ENCODE measurements around the gene LCN10.
A peak's percentile ranks its signal among the peaks of the same experiment; 100 is the strongest.
"Not testable (repeated sequence)": the region's sequence is repeated elsewhere in the genome, so short reads cannot be mapped to it uniquely, and the experiment has no call there.

The LCN10 gene

GRCh38 chr9:136742591-136743391 is at the start of gene LCN10:
Gene LCN10 (minus strand): TSS chr9:136742940. CDS start chr9:136742903, 37 bp downstream.
- no peak for DNase-seq (ENCODE audit: low read depth)

- DNase-seq (ENCODE audit: low read depth): peak; percentile 52
Observed at GRCh38 chr9:136791516-136792276, 49.0 kb upstream of the LCN10 start.

GRCh38 chr9:136790640-136791515 is 48.1 kb upstream of the LCN10 start, which contains the start of gene TMEM141:
Gene TMEM141 (plus strand): TSS chr9:136791344. CDS start chr9:136791371, 27 bp downstream.
- peak; percentile 100 for DNase-seq (ENCODE audit: low read depth)

- no peak for DNase-seq (ENCODE audit: low read depth)
Observed at GRCh38 chr9:136789523-136789937, 46.8 kb upstream of the LCN10 start.

- not testable (repeated sequence) for DNase-seq (ENCODE audit: low read depth)
Observed at GRCh38 chr9:136788644-136789522, 46.1 kb upstream of the LCN10 start.

- peak; percentile 39 for DNase-seq (ENCODE audit: low read depth)
Observed at GRCh38 chr9:136787690-136788400, 45.1 kb upstream of the LCN10 start.

- DNase-seq (ENCODE audit: low read depth): not testable (repeated sequence)
Observed at GRCh38 chr9:136786983-136787382, 44.2 kb upstream of the LCN10 start.

GRCh38 chr9:136786451-136786850 is 43.7 kb upstream of the LCN10 start:
- DNase-seq (ENCODE audit: low read depth): no peak

- not testable (repeated sequence) for DNase-seq (ENCODE audit: low read depth)
Observed at GRCh38 chr9:136785565-136786355, 43.0 kb upstream of the LCN10 start.

GRCh38 chr9:136784997-136785361 is 42.2 kb upstream of the LCN10 start:
- DNase-seq (ENCODE audit: low read depth): no peak

GRCh38 chr9:136784249-136784996 is 41.7 kb upstream of the LCN10 start:
- DNase-seq (ENCODE audit: low read depth): no peak

- DNase-seq (ENCODE audit: low read depth): no peak
Observed at GRCh38 chr9:136782452-136782851, 39.7 kb upstream of the LCN10 start.

- no peak for DNase-seq (ENCODE audit: low read depth)
Observed at GRCh38 chr9:136779808-136780207, 37.1 kb upstream of the LCN10 start.

GRCh38 chr9:136777359-136777758 is 34.6 kb upstream of the LCN10 start:
- DNase-seq (ENCODE audit: low read depth): no peak

GRCh38 chr9:136776947-136777346 is 34.2 kb upstream of the LCN10 start:
- no peak for DNase-seq (ENCODE audit: low read depth)

GRCh38 chr9:136775191-136775590 is 32.5 kb upstream of the LCN10 start:
- DNase-seq (ENCODE audit: low read depth): no peak

- no peak for DNase-seq (ENCODE audit: low read depth)
Observed at GRCh38 chr9:136774416-136775045, 31.8 kb upstream of the LCN10 start.

GRCh38 chr9:136773386-136774044 is 30.8 kb upstream of the LCN10 start:
- DNase-seq (ENCODE audit: low read depth): no peak

Data from T-helper 22 cell (primary cell).